Smooth muscle cell (in vitro differentiated cells): ENCODE results near the gene APBB2. TPM values are rescaled to one million over a fixed set of nuclear protein-coding genes. Genes with fewer than 3 reads are reported as not detected.
"Not testable (repeated sequence)": the region's sequence is repeated elsewhere in the genome, so short reads cannot be mapped to it uniquely, and the experiment has no call there.

Source experiments
- DNase-seq: peaks from one replicate; lab custom pipeline; 2025; ENCODE audit not compliant: unreplicated experiment; lab: John Stamatoyannopoulos, UW
- H2AFZ ChIP-seq: fragments of 200-600 bp; sonication (generic); 2 replicates; pipeline ENCODE4 v1.6.0; 2016; ENCODE audit warnings: antibody characterized with exemption, low read depth, mild to moderate bottlenecking
- H3F3A ChIP-seq: fragments of 200-600 bp; sonication (generic); 2 replicates; pipeline ENCODE4 v1.6.0; 2017; ENCODE audit warnings: antibody characterized with exemption, low read depth
- H3K27ac ChIP-seq: fragments of 200-600 bp; sonication (generic); 2 replicates; pipeline ENCODE4 v1.5.1; 2016; ENCODE audit warnings: low read depth, mild to moderate bottlenecking
- H3K27me3 ChIP-seq: fragments of 200-600 bp; sonication (generic); 2 replicates; pipeline ENCODE4 v1.6.1; 2016; ENCODE audit warnings: low read depth, mild to moderate bottlenecking
- H3K36me3 ChIP-seq: fragments of 200-600 bp; sonication (generic); 2 replicates; pipeline ENCODE4 v1.5.1; 2016; ENCODE audit warnings: low read depth
- H3K4me1 ChIP-seq: fragments of 200-600 bp; sonication (generic); 2 replicates; pipeline ENCODE4 v1.5.1; 2016; ENCODE audit warnings: low read depth
- H3K4me2 ChIP-seq: fragments of 200-600 bp; sonication (generic); 2 replicates; pipeline ENCODE4 v1.6.0; 2016; ENCODE audit warnings: mild to moderate bottlenecking
- H3K4me3 ChIP-seq: fragments of 200-600 bp; sonication (generic); 2 replicates; pipeline ENCODE4 v1.5.1; 2016; ENCODE audit warnings: mild to moderate bottlenecking
- H3K79me2 ChIP-seq: fragments of 200-600 bp; sonication (generic); 2 replicates; pipeline ENCODE4 v1.6.0; 2016; ENCODE audit warnings: low read depth, mild to moderate bottlenecking
- H3K9ac ChIP-seq: fragments of 200-600 bp; sonication (generic); 2 replicates; pipeline ENCODE4 v1.6.0; 2016; ENCODE audit warnings: low read depth
- H3K9me3 ChIP-seq: fragments of 200-600 bp; sonication (generic); replicated peaks from 2 replicates; pipeline ENCODE4 v1.5.1; 2016; ENCODE audit warnings: low read depth
- H4K20me1 ChIP-seq: fragments of 200-600 bp; sonication (generic); 2 replicates; pipeline ENCODE4 v1.6.0; 2016; ENCODE audit warnings: low read depth
- CTCF ChIP-seq: fragments of 200-600 bp; sonication (generic); IDR thresholded peaks from 2 replicates; pipeline ENCODE4 v1.5.1; 2017; ENCODE audit warnings: borderline replicate concordance, mild to moderate bottlenecking, antibody characterized with exemption; ENCODE audit not compliant: insufficient read depth, poor library complexity, severe bottlenecking
- WGBS: methylation state at CpG from one replicate; pipeline ENCODE4 v1.1.7; 2016; ENCODE audit warnings: low lambda C conversion rate; 5-methylcytosine and 5-hydroxymethylcytosine counted together
- polyA plus RNA-seq: library from polyadenylated mRNA; unstranded; fragments of >200 nt; fragmentation: Nextera tagmentation; extraction: Ambion mirVana; gene quantifications from 2 replicates; pipeline ENCODE4 v1.2.1, GENCODE V29; 2016
- total RNA-seq: library from RNA; depleted of rRNA; stranded (reverse); fragments of >200 nt; gene quantifications from 2 replicates; pipeline ENCODE4 v1.2.3, GENCODE V29; 2014

The APBB2 gene
- total and polyA plus RNA-seq, 2 experiments from 2014 or later = 22.1 to 60.9 TPM

GRCh38 chr4:40822420-40823166 is 391.7 kb downstream of the APBB2 start:
- Histone ChIP-seq H2AFZ (no peak overlapping the region), H3K27me3 (no peaks in the 10 kb centered on the region), H3K79me2 (no peaks in the 10 kb centered on the region), H4K20me1 (no peaks in the 10 kb centered on the region), H3K36me3 (no peaks in the 10 kb centered on the region), H3K4me3 (no peak overlapping the region), H3K27ac (no peak overlapping the region), H3F3A (no peaks in the 10 kb centered on the region), H3K4me2 (no peak overlapping the region), H3K4me1 (no peaks in the 10 kb centered on the region), H3K9me3 (no peaks in the 10 kb centered on the region), H3K9ac (no peak overlapping the region)
- no peak for TF ChIP-seq CTCF
- DNase-seq = no peak
- WGBS = 95% methylated on average over 8 of the region's 8 CpGs

GRCh38 chr4:40820101-40820500 is 394.2 kb downstream of the APBB2 start:
- Histone ChIP-seq H3K27me3 (no peaks in the 10 kb centered on the region), H3K9me3 (no peaks in the 10 kb centered on the region), H3K4me1 (no peaks in the 10 kb centered on the region), H2AFZ (no peak overlapping the region), H3K79me2 (no peaks in the 10 kb centered on the region), H3K36me3 (peaks cover 7% of the 10 kb centered on the region), H3K9ac (no peak overlapping the region), H3K4me2 (no peak overlapping the region), H3F3A (no peaks in the 10 kb centered on the region), H4K20me1 (no peaks in the 10 kb centered on the region), H3K27ac (no peak overlapping the region), H3K4me3 (no peak overlapping the region)
- WGBS = 98% methylated on average over 11 of the region's 11 CpGs
- DNase-seq = no peak
- no peak for TF ChIP-seq CTCF

GRCh38 chr4:40817157-40817556 is 397.2 kb downstream of the APBB2 start:
- 98% methylated on average over 6 of the region's 6 CpGs for WGBS

GRCh38 chr4:40812856-40813255 is 401.5 kb downstream of the APBB2 start:
- no peak overlapping the region for H3K4me2 ChIP-seq
- H3K4me1 ChIP-seq = no peaks in the 10 kb centered on the region
- no peaks in the 10 kb centered on the region for H4K20me1 ChIP-seq
- peaks cover 7% of the 10 kb centered on the region for H3K36me3 ChIP-seq
- no peaks in the 10 kb centered on the region for H3K79me2 ChIP-seq
- no peaks in the 10 kb centered on the region for H3K27me3 ChIP-seq
- no peak overlapping the region for H3K27ac ChIP-seq
- no peaks in the 10 kb centered on the region for H3K9me3 ChIP-seq
- no peak overlapping the region for H2AFZ ChIP-seq
- no peak overlapping the region for H3K9ac ChIP-seq
- no peak for DNase-seq
- no peak for TF ChIP-seq CTCF
- no peak overlapping the region for H3K4me3 ChIP-seq
- 91% methylated on average over 2 of the region's 2 CpGs for whole genome bisulfite sequencing
- H3F3A ChIP-seq = no peaks in the 10 kb centered on the region

More at GRCh38 chr4:40817157-40817556, 397.2 kb downstream of the APBB2 start:
- DNase-seq, H4K20me1 ChIP-seq, H3K27ac ChIP-seq, H3K79me2 ChIP-seq, H2AFZ ChIP-seq, H3K27me3 ChIP-seq, H3K4me3 ChIP-seq, H3K9ac ChIP-seq, H3K36me3 ChIP-seq, H3K4me2 ChIP-seq, H3F3A ChIP-seq, H3K4me1 ChIP-seq, H3K9me3 ChIP-seq: not testable (repeated sequence)
